NCI-H774 (cell line): ENCODE results near the gene CRIM1.

Source experiments
- DNase-seq: peaks from one replicate; lab custom pipeline; 2025; lab: John Stamatoyannopoulos, UW

CRIM1 gene

DNA sequence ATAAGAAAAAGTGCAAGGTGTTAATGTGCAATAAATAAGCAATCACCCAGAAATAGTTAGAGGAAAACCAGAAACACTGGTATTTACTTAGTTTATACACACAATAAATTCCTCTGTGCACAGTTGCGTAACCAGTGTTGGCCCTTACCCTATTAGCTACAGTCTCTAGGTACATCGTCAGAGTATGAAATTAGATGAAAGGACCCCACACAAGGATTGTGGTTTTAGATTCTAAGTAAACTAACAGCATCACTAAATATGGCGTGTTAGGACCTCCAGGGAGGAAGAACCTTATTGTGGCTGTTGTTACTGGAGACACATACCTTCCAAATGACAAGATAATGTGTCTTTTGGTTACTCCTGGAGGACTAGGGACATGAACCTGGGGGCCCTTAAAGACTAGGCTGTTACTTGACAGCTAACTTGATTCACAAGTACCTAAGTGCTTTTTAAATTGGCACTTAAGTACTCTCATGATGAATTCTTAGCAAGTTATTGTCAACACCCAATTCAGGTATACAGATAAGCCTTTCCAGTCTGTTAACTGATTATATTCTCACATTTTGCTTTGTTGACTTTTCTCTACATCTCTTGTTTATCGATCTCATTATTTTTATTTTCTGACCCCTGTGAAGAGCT is 127.1 kb downstream of the CRIM1 start:
- no peak for DNase-seq

GRCh38 chr2:36483290-36483689 is 127.7 kb downstream of the CRIM1 start:
- DNase-seq, result no peak

- no peak for DNase-seq
Measured at GRCh38 chr2:36484454-36484853, 128.9 kb downstream of the CRIM1 start.

- DNase-seq, result no peak
Measured at GRCh38 chr2:36485521-36485920, 129.9 kb downstream of the CRIM1 start.

- no peak for DNase-seq
Measured at GRCh38 chr2:36486521-36487044, 131.0 kb downstream of the CRIM1 start.

GRCh38 chr2:36487947-36488346 is 132.4 kb downstream of the CRIM1 start:
- DNase-seq, result no peak

- DNase-seq, result no peak
Measured at GRCh38 chr2:36489281-36489680, 133.7 kb downstream of the CRIM1 start.

- DNase-seq, result no peak
Measured at GRCh38 chr2:36490749-36491148, 135.2 kb downstream of the CRIM1 start.

DNA sequence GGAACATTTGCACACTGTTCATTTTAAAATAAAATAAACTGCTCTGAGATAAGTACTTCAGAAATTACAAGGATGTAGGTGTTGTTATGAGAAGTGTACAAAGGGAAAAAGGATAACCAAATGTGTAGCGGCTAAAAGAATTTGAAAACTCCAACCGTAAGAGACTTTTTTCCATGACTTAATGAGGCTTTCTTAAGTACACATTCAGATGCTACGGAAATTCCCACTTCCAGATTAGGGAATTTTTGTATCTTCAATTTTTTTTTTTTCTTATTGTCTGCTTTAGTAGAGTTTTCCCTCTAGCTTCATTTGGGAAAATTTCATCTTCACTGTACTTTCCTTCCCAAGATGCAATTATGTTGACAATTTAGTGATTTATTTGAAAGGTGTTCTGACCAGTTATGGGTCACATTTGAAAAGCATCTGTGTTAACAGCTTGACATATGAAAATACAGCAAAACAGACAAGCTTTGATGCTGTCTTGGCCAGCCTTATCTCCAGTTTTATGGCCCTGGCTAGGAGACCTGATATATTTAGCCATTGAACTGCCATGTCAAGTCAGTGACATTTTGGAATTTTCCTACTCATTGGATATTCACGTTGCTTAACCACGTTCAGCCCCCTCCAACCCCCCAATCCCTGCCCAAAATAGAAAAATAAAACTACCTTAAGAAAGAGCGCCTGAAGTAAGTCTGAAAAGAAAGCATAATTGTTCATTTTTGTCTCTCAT is 136.8 kb downstream of the CRIM1 start:
- DNase-seq, result no peak

- DNase-seq, result no peak
Measured at GRCh38 chr2:36493306-36493705, 137.7 kb downstream of the CRIM1 start.

DNA sequence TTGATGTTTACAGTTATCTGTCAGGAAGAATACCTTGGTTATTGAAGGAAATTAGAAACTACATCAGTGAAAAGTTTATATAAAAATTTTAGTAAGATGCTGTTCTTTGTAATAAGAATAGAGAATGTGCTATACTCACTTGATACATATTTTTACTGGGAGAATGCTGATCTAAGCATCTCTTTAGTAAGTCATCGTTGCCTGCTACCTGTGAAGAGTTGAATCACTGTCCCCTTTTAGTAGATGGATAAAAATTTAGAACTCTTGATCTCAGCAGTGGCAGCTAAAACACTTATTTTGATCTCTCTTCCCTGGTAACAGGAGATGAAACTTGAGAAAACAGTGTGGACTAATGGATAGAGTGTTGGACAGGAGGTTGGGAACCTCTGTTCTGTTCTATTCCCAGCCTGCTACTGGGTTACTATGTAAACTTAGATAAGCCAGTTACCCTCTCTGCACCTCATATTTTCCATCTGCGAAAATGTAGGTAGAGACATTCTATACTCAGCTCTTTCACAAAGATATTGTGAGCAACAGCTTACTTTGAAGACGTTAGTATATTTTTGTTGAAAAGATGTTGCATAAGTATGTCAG is 142.1 kb downstream of the CRIM1 start:
- no peak for DNase-seq

DNA sequence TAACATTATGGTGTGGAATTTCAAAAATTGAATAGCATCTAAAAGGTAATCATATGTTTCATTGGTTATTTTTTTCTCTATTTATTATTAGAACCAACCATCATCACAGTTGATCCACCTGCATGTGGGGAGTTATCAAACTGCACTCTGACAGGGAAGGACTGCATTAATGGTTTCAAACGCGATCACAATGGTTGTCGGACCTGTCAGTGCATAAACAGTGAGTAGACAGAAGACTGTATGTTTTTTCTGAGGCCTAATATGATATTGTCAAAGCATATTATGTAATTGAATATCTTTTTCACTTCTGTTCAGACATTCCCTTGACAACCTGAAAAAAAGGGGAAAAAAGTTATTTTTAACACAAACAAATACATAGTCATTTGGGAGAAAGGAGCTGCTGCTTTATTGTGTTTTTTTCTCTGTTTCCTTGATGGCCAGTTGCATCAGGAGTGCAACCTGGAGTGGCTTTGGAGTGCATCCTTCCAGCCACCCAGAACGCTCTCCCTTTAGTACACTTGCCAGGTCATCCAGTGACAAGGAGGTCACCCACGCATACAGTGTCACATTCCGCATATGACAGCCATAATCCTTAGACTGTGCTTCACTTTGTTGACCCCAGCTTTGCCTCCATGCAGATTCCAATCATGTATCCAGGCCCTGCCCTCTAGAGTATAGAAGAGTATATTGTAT is 143.7 kb downstream of the CRIM1 start:
- DNase-seq, result no peak

DNA sequence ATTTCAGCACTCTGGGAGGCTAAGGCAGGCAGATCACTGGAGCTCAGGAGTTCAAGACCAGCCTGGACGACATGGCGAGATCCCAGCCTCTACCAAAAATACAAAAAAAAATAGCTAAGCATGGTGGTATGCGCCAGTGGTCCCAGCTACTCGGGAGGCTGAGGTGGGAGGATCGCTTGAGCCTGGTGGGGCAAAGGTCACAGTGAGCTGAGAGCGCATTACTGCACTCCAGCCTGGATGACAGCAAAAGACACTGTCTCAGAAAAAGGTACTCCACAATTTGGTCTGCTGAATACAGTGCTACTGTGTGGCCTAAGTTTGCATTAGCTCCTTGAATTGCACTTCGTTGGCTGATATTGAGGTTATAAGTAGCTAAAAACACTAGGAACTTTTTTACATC is 144.5 kb downstream of the CRIM1 start:
- no peak for DNase-seq

DNA sequence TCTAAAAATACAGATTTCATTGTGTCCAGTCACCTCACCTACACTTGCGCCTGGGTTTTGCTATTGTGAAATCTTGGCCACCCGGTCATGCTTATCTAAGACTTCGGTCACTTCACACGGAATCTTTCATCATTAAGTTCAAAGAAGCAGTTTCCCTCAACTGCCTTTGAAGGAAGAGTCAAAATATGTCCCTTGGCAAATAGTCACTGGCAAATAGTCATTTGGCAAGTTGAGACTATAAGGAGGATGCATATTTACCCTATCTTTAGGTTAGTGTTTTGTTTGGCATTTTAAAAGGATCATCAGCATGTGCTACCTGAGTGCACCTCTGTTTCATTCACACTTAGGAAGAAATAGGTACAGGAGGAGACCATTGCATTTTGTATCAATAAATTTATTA is 146.5 kb downstream of the CRIM1 start:
- no peak for DNase-seq

- DNase-seq, result peak; percentile 40
Measured at GRCh38 chr2:36507408-36507812, 151.8 kb downstream of the CRIM1 start.

DNA sequence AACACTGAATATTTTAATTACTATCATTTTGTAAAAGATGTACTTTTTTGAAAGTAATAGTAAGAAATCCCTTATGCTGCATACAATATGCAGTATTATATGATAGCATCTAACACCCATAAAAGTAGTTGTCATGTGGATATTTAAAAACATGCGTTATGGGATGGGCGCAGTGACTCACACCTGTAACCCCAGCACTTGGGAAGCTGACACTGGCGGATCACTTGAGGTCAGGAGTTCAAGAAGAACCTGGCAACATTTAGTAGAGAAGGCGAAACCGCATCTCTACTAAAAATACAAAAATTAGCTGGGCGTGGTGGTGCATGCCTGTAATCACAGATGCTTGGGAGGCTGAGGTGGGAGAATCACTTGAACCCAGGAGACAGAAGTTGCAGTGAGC is 153.5 kb downstream of the CRIM1 start:
- DNase-seq, result no peak

GRCh38 chr2:36511858-36512603 is 156.5 kb downstream of the CRIM1 start:
- DNase-seq, result no peak

DNA sequence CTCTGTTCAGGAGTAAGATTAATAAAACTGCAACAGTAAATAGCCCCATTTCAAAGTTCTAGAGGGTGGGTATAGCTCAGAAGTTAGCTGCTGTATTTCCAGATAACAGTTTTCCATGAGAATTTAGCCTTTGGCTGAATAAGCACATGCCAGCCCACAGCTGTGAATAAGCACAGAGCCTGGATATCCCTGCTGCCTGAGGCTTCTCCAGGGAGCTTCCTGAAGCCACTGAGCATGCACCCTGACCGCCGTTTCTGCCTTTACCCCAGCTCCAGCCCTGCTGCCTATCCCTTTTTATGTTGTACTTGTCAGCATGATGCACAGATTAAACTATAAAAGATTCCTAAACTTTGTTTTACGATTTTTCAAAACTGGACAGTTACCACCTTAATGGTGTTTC is 157.1 kb downstream of the CRIM1 start:
- no peak for DNase-seq

GRCh38 chr2:36513661-36514060 is 158.1 kb downstream of the CRIM1 start:
- no peak for DNase-seq

GRCh38 chr2:36515538-36515937 is 160.0 kb downstream of the CRIM1 start:
- DNase-seq, result no peak

GRCh38 chr2:36516136-36516870 is 160.7 kb downstream of the CRIM1 start:
- DNase-seq, result no peak
